LNCAP (cell line): ENCODE data around the gene CASK.

Experiments
- CTCF ChIP-seq: fragments of 450-650 bp; IDR thresholded peaks from 2 replicates; pipeline ENCODE4 v1.5.1; 2017; ENCODE audit warnings: mild to moderate bottlenecking

Gene CASK

GRCh38 chrX:41480508-41481260, 442.7 kb downstream of the CASK start:
- no peak for TF ChIP-seq CTCF

- TF ChIP-seq CTCF = no peak
These were observed 444.9 kb downstream of the CASK start for GRCh38 chrX:41478381-41478911.

GRCh38 chrX:41475591-41476241, 447.6 kb downstream of the CASK start:
- no peak for TF ChIP-seq CTCF

GRCh38 chrX:41475191-41475590, 448.2 kb downstream of the CASK start:
- TF ChIP-seq CTCF = no peak

GRCh38 chrX:41474726-41475100, 448.6 kb downstream of the CASK start:
- TF ChIP-seq CTCF = no peak

- TF ChIP-seq CTCF = no peak
These were observed 449.2 kb downstream of the CASK start for GRCh38 chrX:41473936-41474725.

- TF ChIP-seq CTCF = no peak
These were observed 451.0 kb downstream of the CASK start for GRCh38 chrX:41472231-41472815.
